ENCODE measurements around the gene FFAR3. TPM values are rescaled to one million over a fixed set of nuclear protein-coding genes. Genes with fewer than 3 reads are reported as not detected.

FFAR3 gene
- total and polyA plus RNA-seq, 12 donors = 0.11 to 0.18 (median 0.17) TPM; not detected in 8

DNA sequence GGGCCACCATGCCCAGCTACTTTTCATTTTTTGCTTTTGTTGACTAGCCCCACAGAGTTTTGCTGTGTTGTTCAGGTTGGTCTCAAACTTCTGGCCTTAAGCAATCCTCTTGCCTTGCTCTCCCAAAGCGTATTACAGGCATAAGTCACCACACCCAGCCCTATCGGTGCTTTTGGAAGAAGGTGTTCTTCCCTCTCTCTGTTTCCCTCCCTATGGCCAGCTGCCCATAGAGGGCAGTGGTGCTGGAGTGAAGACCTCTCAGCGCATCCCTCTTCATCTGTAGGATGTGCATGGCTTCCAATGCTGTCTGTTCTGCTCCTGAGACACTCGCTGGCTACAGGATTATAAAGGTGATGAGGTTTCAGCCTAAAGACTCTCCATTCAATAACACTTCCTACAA lies 30.6 kb upstream of the FFAR3 start:
- no peaks in the 10 kb centered on the region for H3K4me1 ChIP-seq (replicated peaks in 1 of 2)
- WGBS, 4 donors = 81 to 94% (median 87%) methylated on average over 4 of the region's 4 CpGs
- intact Hi-C loops (cut with DNase I) = no loop called here
- TF ChIP-seq POLR2A (IDR thresholded peaks at IDR 0.05) = no peak
- TF ChIP-seq, protein P1, sequence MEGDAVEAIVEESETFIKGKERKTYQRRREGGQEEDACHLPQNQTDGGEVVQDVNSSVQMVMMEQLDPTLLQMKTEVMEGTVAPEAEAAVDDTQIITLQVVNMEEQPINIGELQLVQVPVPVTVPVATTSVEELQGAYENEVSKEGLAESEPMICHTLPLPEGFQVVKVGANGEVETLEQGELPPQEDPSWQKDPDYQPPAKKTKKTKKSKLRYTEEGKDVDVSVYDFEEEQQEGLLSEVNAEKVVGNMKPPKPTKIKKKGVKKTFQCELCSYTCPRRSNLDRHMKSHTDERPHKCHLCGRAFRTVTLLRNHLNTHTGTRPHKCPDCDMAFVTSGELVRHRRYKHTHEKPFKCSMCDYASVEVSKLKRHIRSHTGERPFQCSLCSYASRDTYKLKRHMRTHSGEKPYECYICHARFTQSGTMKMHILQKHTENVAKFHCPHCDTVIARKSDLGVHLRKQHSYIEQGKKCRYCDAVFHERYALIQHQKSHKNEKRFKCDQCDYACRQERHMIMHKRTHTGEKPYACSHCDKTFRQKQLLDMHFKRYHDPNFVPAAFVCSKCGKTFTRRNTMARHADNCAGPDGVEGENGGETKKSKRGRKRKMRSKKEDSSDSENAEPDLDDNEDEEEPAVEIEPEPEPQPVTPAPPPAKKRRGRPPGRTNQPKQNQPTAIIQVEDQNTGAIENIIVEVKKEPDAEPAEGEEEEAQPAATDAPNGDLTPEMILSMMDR (IDR thresholded peaks at IDR 0.05) = no peak
- H3K27ac ChIP-seq = no peak overlapping the region
- no peaks in the 10 kb centered on the region for H3K27me3 ChIP-seq
- no peaks in the 10 kb centered on the region for H3K9me3 ChIP-seq (replicated peaks in 1 of 3)
- H3K36me3 ChIP-seq (replicated peaks in 1 of 2) = no peaks in the 10 kb centered on the region
- no peak overlapping the region for H3K4me3 ChIP-seq
- no peak for DNase-seq

DNA sequence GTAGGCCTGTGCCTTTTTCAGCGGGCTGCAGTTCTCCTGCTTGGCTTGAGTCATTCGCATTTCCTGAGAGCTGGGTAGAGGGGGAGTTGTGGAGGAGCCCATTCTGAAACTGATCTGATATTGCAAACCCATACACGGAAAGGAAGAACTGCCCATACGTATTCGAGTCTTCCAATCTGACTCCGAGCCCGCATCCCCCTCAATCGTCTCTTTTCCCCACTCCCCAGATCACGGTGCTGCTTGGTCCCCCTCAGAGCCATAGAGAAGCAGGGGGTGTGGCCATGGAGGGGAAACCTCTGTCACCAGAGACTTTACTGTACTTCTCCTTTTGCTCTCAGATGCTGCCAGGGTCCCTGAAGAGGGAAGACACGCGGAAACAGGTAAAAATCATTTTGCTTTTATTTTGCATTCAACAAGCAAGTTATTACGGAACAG lies 29.4 kb upstream of the FFAR3 start, which contains the start of gene CD22:
CD22 (plus strand) TSS at position 337 of the 435 bp plus-strand sequence. CDS start 2,854 bp downstream, outside the sequence.
- 71 to 82% (median 75%) methylated on average over 12 of the region's 12 CpGs for WGBS, 4 donors
- no peaks in the 10 kb centered on the region for H3K36me3 ChIP-seq (replicated peaks in 1 of 2)
- TF ChIP-seq POLR2A (IDR thresholded peaks at IDR 0.05) = no peak
- TF ChIP-seq, protein P1 (IDR thresholded peaks at IDR 0.05) = no peak
- intact Hi-C loops (cut with DNase I) = no loop called here
- H3K27ac ChIP-seq = no peak within 1 kb of the TSS
- H3K9me3 ChIP-seq (replicated peaks in 1 of 3) = no peaks in the 10 kb centered on the region
- no peak for DNase-seq
- no peaks in the 10 kb centered on the region for H3K4me1 ChIP-seq (replicated peaks in 1 of 2)
- H3K27me3 ChIP-seq = no peaks in the 10 kb centered on the region
- H3K4me3 ChIP-seq = no peak within 1 kb of the TSS

DNA sequence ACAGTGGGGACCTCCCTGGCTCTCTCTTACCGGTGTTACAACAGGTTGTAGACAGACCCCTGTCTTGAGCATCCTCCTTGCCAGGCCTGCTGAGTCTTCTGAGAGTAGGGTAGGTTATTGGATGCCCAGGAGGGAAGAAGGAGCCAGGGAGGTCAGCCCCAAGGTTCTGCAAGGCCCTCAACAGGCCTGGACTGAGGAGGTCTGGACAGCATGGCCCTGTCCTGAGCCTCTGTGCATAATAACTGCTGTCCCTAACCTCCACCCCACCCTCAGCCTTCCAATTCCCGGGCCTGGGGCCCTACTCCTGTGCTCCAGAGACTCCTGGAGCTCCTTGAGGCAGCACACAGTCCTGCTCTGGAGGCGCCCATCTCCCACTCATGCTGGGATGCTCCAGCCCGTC lies 28.9 kb upstream of the FFAR3 start:
- H3K27ac ChIP-seq = no peak overlapping the region
- H3K4me3 ChIP-seq = no peak overlapping the region
- H3K36me3 ChIP-seq (replicated peaks in 1 of 2) = no peaks in the 10 kb centered on the region
- DNase-seq = no peak
- no peak for TF ChIP-seq POLR2A (IDR thresholded peaks at IDR 0.05)
- TF ChIP-seq, protein P1 (IDR thresholded peaks at IDR 0.05) = no peak
- WGBS, 4 donors = 83 to 90% (median 86%) methylated on average over 1 to 4 of the region's 4 CpGs
- H3K27me3 ChIP-seq = no peaks in the 10 kb centered on the region
- H3K4me1 ChIP-seq (replicated peaks in 1 of 2) = no peaks in the 10 kb centered on the region
- H3K9me3 ChIP-seq (replicated peaks in 1 of 3) = no peaks in the 10 kb centered on the region
- intact Hi-C loops (cut with DNase I) = no loop called here

DNA sequence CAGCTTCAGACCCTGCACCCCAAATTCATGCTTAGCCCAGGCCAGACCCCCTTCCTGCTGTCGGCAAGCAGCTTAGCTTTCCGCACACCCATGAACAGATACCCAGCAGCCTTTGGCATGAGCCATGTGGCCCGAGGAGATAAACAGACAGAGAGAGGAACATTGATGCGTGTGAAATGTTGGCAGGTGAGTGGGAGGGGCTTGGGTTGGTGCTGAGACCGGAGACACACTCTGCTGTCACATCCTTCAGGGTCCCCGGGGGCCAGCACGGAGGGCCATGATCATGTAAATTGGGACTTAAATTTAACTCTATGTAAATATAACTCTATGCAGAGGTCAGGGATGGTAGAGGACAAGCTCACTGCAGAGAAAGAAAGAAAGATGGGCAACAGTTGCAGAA lies 27.8 kb upstream of the FFAR3 start:
- no peak overlapping the region for H3K27ac ChIP-seq
- TF ChIP-seq, protein P1 (IDR thresholded peaks at IDR 0.05) = no peak
- no peak for TF ChIP-seq POLR2A (IDR thresholded peaks at IDR 0.05)
- H3K9me3 ChIP-seq (replicated peaks in 1 of 3) = no peaks in the 10 kb centered on the region
- intact Hi-C loops (cut with DNase I) = no loop called here
- WGBS, 4 donors = 73 to 82% (median 78%) methylated on average over 6 to 7 of the region's 7 CpGs
- no peak for DNase-seq
- no peaks in the 10 kb centered on the region for H3K4me1 ChIP-seq (replicated peaks in 1 of 2)
- no peak overlapping the region for H3K4me3 ChIP-seq
- no peaks in the 10 kb centered on the region for H3K27me3 ChIP-seq
- no peaks in the 10 kb centered on the region for H3K36me3 ChIP-seq (replicated peaks in 1 of 2)
